ENCODE measurements around the gene KIF22.

- TF ChIP-seq CTCF (IDR thresholded peaks at IDR 0.05 in 2 of 3, conservative IDR thresholded peaks at IDR 0.05 in 1 of 3; ENCODE audit: borderline replicate concordance in 1 of 3, insufficient read depth in 1 of 3, low read depth in 2 of 3, low read length in 2 of 3) (no peak), CEBPB (IDR thresholded peaks at IDR 0.05; ENCODE audit: low read depth) (no peak), RAD21 (IDR thresholded peaks at IDR 0.05; ENCODE audit: low read depth) (no peak), POLR2A (IDR thresholded peaks at IDR 0.05; ENCODE audit: borderline replicate concordance, extremely low read depth, insufficient read depth, insufficient read length) (no peak)
Observed at GRCh38 chr16:29824589-29825144, 34.1 kb downstream of the KIF22 start.
